Loucy (cell line): Measurements from ENCODE around the gene EDN1.

Experiments
- H2AFZ ChIP-seq: fragments of 200-600 bp; sonication (generic); 2 replicates; pipeline ENCODE4 v1.6.0; 2016; ENCODE audit warnings: antibody characterized with exemption, mild to moderate bottlenecking, low read length, moderate library complexity
- H3F3A ChIP-seq: fragments of 200-600 bp; 2 replicates; pipeline ENCODE4 v1.6.0; 2016; ENCODE audit warnings: antibody characterized with exemption, low read depth, mild to moderate bottlenecking
- H3K27me3 ChIP-seq: fragments of 200-600 bp; sonication (generic); 2 replicates; pipeline ENCODE4 v1.6.1; 2014; ENCODE audit warnings: low read length, mild to moderate bottlenecking; ENCODE audit not compliant: insufficient read depth, poor library complexity, severe bottlenecking
- H3K36me3 ChIP-seq: fragments of 200-600 bp; sonication (generic); 2 replicates; pipeline ENCODE4 v1.6.1; 2016; ENCODE audit warnings: low read length; ENCODE audit not compliant: insufficient read depth
- H3K4me1 ChIP-seq: fragments of 200-600 bp; sonication (generic); 2 replicates; pipeline ENCODE4 v1.5.1; 2014; ENCODE audit warnings: low read length, mild to moderate bottlenecking; ENCODE audit not compliant: insufficient read depth, poor library complexity, severe bottlenecking
- H3K4me2 ChIP-seq: fragments of 200-600 bp; sonication (generic); 2 replicates; pipeline ENCODE4 v1.6.0; 2014; ENCODE audit warnings: antibody characterized with exemption, low read length, low read depth, mild to moderate bottlenecking; ENCODE audit not compliant: poor library complexity, severe bottlenecking
- H3K4me3 ChIP-seq: fragments of 200-600 bp; sonication (generic); 2 replicates; pipeline ENCODE4 v1.5.1; 2014; ENCODE audit warnings: low read length, mild to moderate bottlenecking, mixed read lengths; ENCODE audit not compliant: poor library complexity, severe bottlenecking
- H3K79me2 ChIP-seq: fragments of 200-600 bp; sonication (generic); 2 replicates; pipeline ENCODE4 v1.6.1; 2014; ENCODE audit warnings: low read length; ENCODE audit not compliant: insufficient read depth
- H3K9ac ChIP-seq: fragments of 200-600 bp; sonication (generic); 2 replicates; pipeline ENCODE4 v1.6.0; 2014; ENCODE audit warnings: mild to moderate bottlenecking, low read depth, low read length, moderate library complexity; ENCODE audit not compliant: poor library complexity, severe bottlenecking
- H3K9me2 ChIP-seq: fragments of 200-600 bp; sonication (generic); replicated peaks from 2 replicates; pipeline ENCODE4 v1.6.1; 2016; ENCODE audit warnings: low read depth, low read length, mixed read lengths
- H3K9me3 ChIP-seq: fragments of 200-600 bp; sonication (generic); 2 replicates; pipeline ENCODE4 v1.6.1; 2014; ENCODE audit warnings: mild to moderate bottlenecking, antibody characterized with exemption, low read length, low read depth; ENCODE audit not compliant: insufficient read depth
- H4K20me1 ChIP-seq: fragments of 200-600 bp; sonication (generic); 2 replicates; pipeline ENCODE4 v1.6.0; 2014; ENCODE audit warnings: antibody characterized with exemption, low read length, mild to moderate bottlenecking; ENCODE audit not compliant: insufficient read depth, poor library complexity, severe bottlenecking
- EZH2phosphoT487 ChIP-seq: fragments of 200-600 bp; IDR thresholded peaks from 2 replicates; pipeline ENCODE4 v1.6.1; 2018; ENCODE audit warnings: antibody characterized with exemption, mild to moderate bottlenecking, moderate library complexity, borderline replicate concordance
- TF ChIP-seq, protein P1 (sequence below): fragments of 200-600 bp; sonication (generic); conservative IDR thresholded peaks from 2 replicates; pipeline ENCODE4 v1.5.1; 2014; ENCODE audit warnings: mild to moderate bottlenecking, antibody characterized with exemption, low read length

The EDN1 gene

DNA sequence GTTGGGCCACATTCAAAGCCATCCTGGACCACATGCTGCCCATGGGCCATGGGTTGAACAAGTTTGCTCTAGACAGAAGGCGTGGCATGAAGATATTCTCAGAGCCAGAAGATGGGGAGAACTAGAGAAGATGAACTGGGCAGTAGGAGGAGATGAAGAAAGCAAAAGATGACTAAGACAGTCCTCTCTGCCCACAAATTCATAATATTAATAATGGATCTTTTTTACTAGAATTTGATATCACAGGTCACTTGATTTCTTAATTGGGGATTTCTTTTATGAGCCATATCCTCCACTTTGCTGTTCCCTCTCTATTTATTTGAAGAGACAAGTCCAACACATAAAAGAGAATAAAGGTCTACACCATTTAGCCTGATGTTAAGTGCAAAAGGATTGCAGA, 25.5 kb upstream of the EDN1 start:
- H3K9me2 ChIP-seq, result no peaks in the 10 kb centered on the region
- no peaks in the 10 kb centered on the region for H3K27me3 ChIP-seq
- H3K9ac ChIP-seq, result no peak overlapping the region
- no peak overlapping the region for H3K4me3 ChIP-seq
- no peak overlapping the region for H3K4me2 ChIP-seq
- H3K36me3 ChIP-seq, result no peaks in the 10 kb centered on the region
- no peak overlapping the region for H2AFZ ChIP-seq
- no peaks in the 10 kb centered on the region for H4K20me1 ChIP-seq
- H3K79me2 ChIP-seq, result no peaks in the 10 kb centered on the region
- no peaks in the 10 kb centered on the region for H3K9me3 ChIP-seq
- peaks cover 4% of the 10 kb centered on the region for H3K4me1 ChIP-seq
- no peaks in the 10 kb centered on the region for H3F3A ChIP-seq
- TF ChIP-seq, protein P1, sequence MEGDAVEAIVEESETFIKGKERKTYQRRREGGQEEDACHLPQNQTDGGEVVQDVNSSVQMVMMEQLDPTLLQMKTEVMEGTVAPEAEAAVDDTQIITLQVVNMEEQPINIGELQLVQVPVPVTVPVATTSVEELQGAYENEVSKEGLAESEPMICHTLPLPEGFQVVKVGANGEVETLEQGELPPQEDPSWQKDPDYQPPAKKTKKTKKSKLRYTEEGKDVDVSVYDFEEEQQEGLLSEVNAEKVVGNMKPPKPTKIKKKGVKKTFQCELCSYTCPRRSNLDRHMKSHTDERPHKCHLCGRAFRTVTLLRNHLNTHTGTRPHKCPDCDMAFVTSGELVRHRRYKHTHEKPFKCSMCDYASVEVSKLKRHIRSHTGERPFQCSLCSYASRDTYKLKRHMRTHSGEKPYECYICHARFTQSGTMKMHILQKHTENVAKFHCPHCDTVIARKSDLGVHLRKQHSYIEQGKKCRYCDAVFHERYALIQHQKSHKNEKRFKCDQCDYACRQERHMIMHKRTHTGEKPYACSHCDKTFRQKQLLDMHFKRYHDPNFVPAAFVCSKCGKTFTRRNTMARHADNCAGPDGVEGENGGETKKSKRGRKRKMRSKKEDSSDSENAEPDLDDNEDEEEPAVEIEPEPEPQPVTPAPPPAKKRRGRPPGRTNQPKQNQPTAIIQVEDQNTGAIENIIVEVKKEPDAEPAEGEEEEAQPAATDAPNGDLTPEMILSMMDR, result no peak
- TF ChIP-seq EZH2phosphoT487, result no peak

DNA sequence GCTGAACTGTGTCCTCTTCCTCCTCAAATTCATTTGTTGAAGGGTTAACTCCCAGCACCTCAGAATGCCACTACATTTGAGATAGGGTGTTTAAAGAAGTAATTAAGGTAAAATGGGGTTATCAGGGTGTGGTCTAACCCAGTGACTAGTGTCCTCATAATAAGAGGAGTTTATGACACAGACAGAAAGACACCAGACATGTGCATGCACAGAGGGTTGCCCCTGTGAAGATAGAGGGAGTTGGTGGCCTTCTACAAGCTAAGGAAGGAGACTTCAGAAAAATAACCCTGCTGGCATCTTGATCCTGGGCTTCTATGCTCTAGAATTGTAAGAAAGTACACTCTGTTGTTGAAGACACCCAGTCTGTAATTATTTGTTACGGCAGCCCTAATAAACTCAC, 24.9 kb upstream of the EDN1 start:
- Histone ChIP-seq H3K4me3 (no peak overlapping the region), H4K20me1 (no peaks in the 10 kb centered on the region), H3K79me2 (no peaks in the 10 kb centered on the region), H3K36me3 (no peaks in the 10 kb centered on the region), H3F3A (no peaks in the 10 kb centered on the region), H3K9me2 (no peaks in the 10 kb centered on the region), H2AFZ (no peak overlapping the region), H3K9me3 (no peaks in the 10 kb centered on the region), H3K27me3 (no peaks in the 10 kb centered on the region), H3K4me2 (no peak overlapping the region), H3K4me1 (peaks cover 4% of the 10 kb centered on the region), H3K9ac (no peak overlapping the region)
- TF ChIP-seq, protein P1, result no peak
- TF ChIP-seq EZH2phosphoT487, result no peak

DNA sequence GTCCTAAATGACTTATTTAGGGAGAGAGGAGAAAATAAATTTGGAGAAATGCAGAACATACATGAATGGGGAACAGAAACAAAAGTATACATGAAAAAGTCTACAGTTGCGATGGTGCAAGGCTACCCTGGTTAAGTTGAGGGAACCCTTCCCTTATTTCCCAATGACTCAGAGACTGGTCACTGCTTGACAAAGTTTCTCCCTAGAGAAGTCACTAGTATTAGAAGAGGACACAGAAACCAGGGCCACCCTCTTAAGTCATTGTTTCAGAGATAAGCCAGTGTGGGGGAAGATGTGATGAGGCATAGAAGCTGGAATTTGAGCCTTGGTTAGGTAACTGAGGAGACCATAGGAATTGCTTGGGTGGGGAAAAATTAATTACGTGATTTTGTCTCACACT, 24.4 kb upstream of the EDN1 start:
- Histone ChIP-seq H4K20me1 (no peaks in the 10 kb centered on the region), H3K36me3 (no peaks in the 10 kb centered on the region), H3K4me1 (peaks cover 4% of the 10 kb centered on the region), H2AFZ (no peak overlapping the region), H3K4me3 (no peak overlapping the region), H3K9me2 (no peaks in the 10 kb centered on the region), H3F3A (no peaks in the 10 kb centered on the region), H3K4me2 (no peak overlapping the region), H3K9me3 (no peaks in the 10 kb centered on the region), H3K9ac (no peak overlapping the region), H3K79me2 (no peaks in the 10 kb centered on the region), H3K27me3 (no peaks in the 10 kb centered on the region)
- TF ChIP-seq, protein P1, result no peak
- no peak for TF ChIP-seq EZH2phosphoT487
